ENCODE results near the gene UNC5CL. TPM values are rescaled to one million over a fixed set of nuclear protein-coding genes. Genes with fewer than 3 reads are reported as not detected.

UNC5CL gene
- total RNA-seq, 1 experiment from 2014 or later: 0.81 TPM

DNA sequence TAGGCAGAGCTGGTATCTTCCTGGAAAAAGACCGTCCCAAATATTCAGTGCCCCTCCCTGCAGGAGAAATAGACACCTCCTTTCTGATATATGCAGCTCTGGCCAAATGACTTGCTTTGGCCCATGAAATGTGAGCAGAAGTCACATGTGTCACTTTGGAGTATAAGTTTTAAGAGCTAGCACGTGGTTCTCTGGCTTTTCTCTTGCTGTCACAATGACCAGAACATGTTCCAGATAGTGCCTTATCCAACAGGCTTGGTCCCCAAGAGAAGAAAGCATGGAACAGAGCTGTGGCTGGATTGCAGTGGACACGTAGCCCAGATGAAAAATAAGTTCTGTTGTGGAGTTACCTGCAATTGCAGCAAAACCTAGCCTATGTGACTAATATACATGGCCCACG, 40.4 kb downstream of the UNC5CL start:
- H3K9me3 ChIP-seq (ENCODE audit: control insufficient read depth, low read depth, low read length): no peaks in the 10 kb centered on the region
- H3K14ac ChIP-seq (ENCODE audit: insufficient read depth, low read length): no peak overlapping the region
- H4K5ac ChIP-seq (ENCODE audit: insufficient read length, low read depth, low read length): no peak overlapping the region
- H3K27me3 ChIP-seq (ENCODE audit: insufficient read depth, low read length): no peaks in the 10 kb centered on the region
- no peak overlapping the region for H3K9ac ChIP-seq (ENCODE audit: extremely low read depth, insufficient read length, low read length)
- H3K23me2 ChIP-seq (ENCODE audit: insufficient read length, low read depth, low read length, poor library complexity, severe bottlenecking): no peaks in the 10 kb centered on the region
- no peak overlapping the region for H3K56ac ChIP-seq (ENCODE audit: insufficient read length, low read depth, low read length)
- Mint-ChIP-seq H3K4me3 (no peak overlapping the region), H3K36me3 (ENCODE audit: insufficient read depth in 1 of 3, low read depth in 3 of 3) (0 out of 7 replicates have a peak, but pooled peaks cover 0 to 2% (median 0%) of the 10 kb centered on the region in 3 experiments), H3K4me1 (peaks cover 54 to 62% of the 10 kb centered on the region in 2 experiments), H3K9me3 (no peaks in the 10 kb centered on the region), H3K27me3 (ENCODE audit: low read depth) (peaks cover 11% of the 10 kb centered on the region), H3K27ac (peak overlapping the region in 1 of 3 experiments; percentile 24; a peak in 1 of 7 replicates)
- H3K18ac ChIP-seq (ENCODE audit: insufficient read length, low read depth, low read length): no peak overlapping the region
- H3K4ac ChIP-seq (ENCODE audit: low read depth, low read length): no peak overlapping the region
- no peak overlapping the region for H2AK5ac ChIP-seq (ENCODE audit: insufficient read length, low read length)
- H2BK15ac ChIP-seq (ENCODE audit: low read depth, low read length): no peak overlapping the region
- peaks cover 16% of the 10 kb centered on the region; the same call in 1 of the 2 replicates for H3K4me1 ChIP-seq (ENCODE audit: insufficient read depth, low read length)
- H4K20me1 ChIP-seq (ENCODE audit: control insufficient read depth, insufficient read depth, insufficient read length): no peaks in the 10 kb centered on the region
- no peak overlapping the region for H3K23ac ChIP-seq (ENCODE audit: insufficient read length, low read depth, low read length)
- no peak overlapping the region for H3K27ac ChIP-seq (ENCODE audit: insufficient read length, low read depth, low read length)
- H2BK12ac ChIP-seq (ENCODE audit: insufficient read length, low read depth, low read length): no peak overlapping the region
- no peak overlapping the region for H2BK5ac ChIP-seq (ENCODE audit: insufficient read length, low read length)
- no peak overlapping the region for H2BK20ac ChIP-seq (ENCODE audit: low read depth, low read length, poor library complexity, severe bottlenecking)
- no peak overlapping the region for H2BK120ac ChIP-seq (ENCODE audit: low read depth, low read length, poor library complexity, severe bottlenecking)
- H3K79me2 ChIP-seq (ENCODE audit: insufficient read depth, low read length): no peaks in the 10 kb centered on the region
- no CpG with 5 or more reads among the region's 4 CpGs for WGBS (ENCODE audit: extremely low coverage, insufficient read length, low lambda C conversion rate)
- DNase-seq: no peak
- H3K4me2 ChIP-seq (ENCODE audit: insufficient read depth, insufficient read length, low read length): no peak overlapping the region
- H4K91ac ChIP-seq (ENCODE audit: insufficient read length, low read depth, low read length): no peak overlapping the region
- H4K8ac ChIP-seq (replicated peaks; ENCODE audit: insufficient read length, low read depth, low read length): no peak overlapping the region
- H3K79me1 ChIP-seq (ENCODE audit: insufficient read depth, low read depth, low read length, poor library complexity, severe bottlenecking): no peaks in the 10 kb centered on the region
- no peak overlapping the region for H2AFZ ChIP-seq (ENCODE audit: low read length)
- no peak overlapping the region for H3T11ph ChIP-seq (ENCODE audit: low read length)
- TF ChIP-seq CTCF (conservative IDR thresholded peaks at IDR 0.05): no peak
